Stimulated activated CD4-positive, alpha-beta T cell treated with anti-CD3 and anti-CD28 coated beads, Interleukin-1b, Interleukin-23, amount 100 ng/mL, for 4 hours (primary cell): ENCODE results near the gene RNF19B.

Experiments
- DNase-seq, 2 donors: peaks; one replicate each; pipeline ENCODE4 v3.0.0-alpha.2; 2020; ENCODE audit warnings: low read depth in 2 of 2

RNF19B gene

DNA sequence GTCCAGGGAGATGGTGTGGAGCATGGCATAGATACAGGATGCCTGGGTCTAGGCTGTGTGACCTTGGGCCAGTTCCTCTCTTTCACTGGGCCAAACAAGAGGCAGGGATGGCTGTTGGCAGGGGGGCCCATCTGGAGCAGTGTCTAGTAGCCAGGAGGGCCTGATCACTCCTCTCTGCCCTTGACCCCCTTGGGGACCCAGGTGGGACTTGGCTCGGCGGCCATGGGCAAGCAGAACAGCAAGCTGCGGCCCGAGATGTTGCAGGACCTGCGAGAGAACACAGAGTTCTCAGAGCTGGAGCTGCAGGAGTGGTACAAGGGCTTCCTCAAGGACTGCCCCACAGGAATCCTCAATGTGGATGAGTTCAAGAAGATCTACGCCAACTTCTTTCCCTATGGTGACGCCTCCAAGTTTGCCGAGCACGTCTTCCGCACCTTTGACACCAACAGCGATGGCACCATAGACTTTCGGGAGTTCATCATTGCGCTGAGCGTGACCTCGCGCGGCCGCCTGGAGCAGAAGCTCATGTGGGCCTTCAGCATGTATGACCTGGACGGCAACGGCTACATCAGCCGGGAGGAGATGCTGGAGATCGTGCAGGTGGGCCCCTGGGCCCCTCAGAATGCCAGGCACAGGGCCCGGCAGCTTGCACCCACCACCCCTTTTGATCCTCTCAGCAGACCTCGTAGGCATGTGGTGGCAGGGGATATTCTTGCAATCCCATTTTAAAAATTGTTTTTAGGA lies 75.8 kb downstream of the RNF19B start:
- DNase-seq, result no peak

- DNase-seq, result no peak
These were observed 76.5 kb downstream of the RNF19B start for GRCh38 chr1:32888134-32888533.

DNA sequence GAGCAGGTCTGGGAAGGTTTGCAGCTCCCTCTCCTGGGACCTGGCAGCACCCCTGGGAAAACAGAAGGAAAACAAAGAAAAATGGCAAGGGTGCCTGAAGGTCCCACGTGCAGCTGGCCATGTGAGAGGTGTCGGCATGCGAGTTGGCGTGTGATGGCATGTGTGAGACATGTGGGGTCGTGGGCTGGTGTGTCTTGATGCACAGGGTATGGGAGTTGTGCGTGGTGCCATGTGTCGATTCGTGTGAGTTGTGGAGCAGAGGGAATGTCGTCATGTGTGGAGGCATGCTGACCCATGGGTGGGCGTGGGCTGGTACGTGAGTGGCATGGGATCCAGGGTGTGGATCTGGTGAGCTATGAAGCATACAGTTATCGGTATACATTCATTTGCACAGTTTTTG lies 77.0 kb downstream of the RNF19B start:
- no peak for DNase-seq

- DNase-seq, result no peak
These were observed 77.7 kb downstream of the RNF19B start for GRCh38 chr1:32886828-32887414.
